ENCODE results near the gene CD300A. TPM values are rescaled to one million over a fixed set of nuclear protein-coding genes. Genes with fewer than 3 reads are reported as not detected.

Gene CD300A
- total RNA-seq, 1 donor from 2014 or later: not detected

GRCh38 chr17:74441537-74441936, 24.9 kb upstream of the CD300A start:
- Mint-ChIP-seq H3K27me3 (ENCODE audit: unreplicated experiment) (no peaks in the 10 kb centered on the region), H3K4me3 (ENCODE audit: unreplicated experiment) (no peak overlapping the region), H3K27ac (ENCODE audit: unreplicated experiment) (no peak overlapping the region), H3K9me3 (ENCODE audit: unreplicated experiment) (no peaks in the 10 kb centered on the region), H3K36me3 (ENCODE audit: unreplicated experiment) (peaks cover 20% of the 10 kb centered on the region), H3K4me1 (ENCODE audit: unreplicated experiment) (peaks cover 28% of the 10 kb centered on the region)
- TF ChIP-seq CTCF (IDR thresholded peaks at IDR 0.05): no peak
- DNase-seq (ENCODE audit: extremely low spot score, unreplicated experiment): no peak

- no peak for TF ChIP-seq CTCF (IDR thresholded peaks at IDR 0.05)
- Mint-ChIP-seq H3K27ac (ENCODE audit: unreplicated experiment) (no peak overlapping the region), H3K36me3 (ENCODE audit: unreplicated experiment) (peaks cover 21% of the 10 kb centered on the region), H3K9me3 (ENCODE audit: unreplicated experiment) (no peaks in the 10 kb centered on the region), H3K4me1 (ENCODE audit: unreplicated experiment) (peaks cover 34% of the 10 kb centered on the region), H3K27me3 (ENCODE audit: unreplicated experiment) (no peaks in the 10 kb centered on the region), H3K4me3 (ENCODE audit: unreplicated experiment) (no peak overlapping the region)
- no peak for DNase-seq (ENCODE audit: extremely low spot score, unreplicated experiment)
These were observed 24.2 kb upstream of the CD300A start for GRCh38 chr17:74442291-74442669.

- Mint-ChIP-seq H3K27ac (ENCODE audit: unreplicated experiment) (peak overlapping the region; percentile 73), H3K4me3 (ENCODE audit: unreplicated experiment) (no peak overlapping the region), H3K4me1 (ENCODE audit: unreplicated experiment) (peaks cover 40% of the 10 kb centered on the region), H3K27me3 (ENCODE audit: unreplicated experiment) (no peaks in the 10 kb centered on the region), H3K36me3 (ENCODE audit: unreplicated experiment) (peaks cover 23% of the 10 kb centered on the region), H3K9me3 (ENCODE audit: unreplicated experiment) (no peaks in the 10 kb centered on the region)
- no peak for DNase-seq (ENCODE audit: extremely low spot score, unreplicated experiment)
- no peak for TF ChIP-seq CTCF (IDR thresholded peaks at IDR 0.05)
These were observed 23.5 kb upstream of the CD300A start for GRCh38 chr17:74442670-74443515.

- Mint-ChIP-seq H3K36me3 (ENCODE audit: unreplicated experiment) (peaks cover 19% of the 10 kb centered on the region), H3K4me1 (ENCODE audit: unreplicated experiment) (peaks cover 46% of the 10 kb centered on the region), H3K27ac (ENCODE audit: unreplicated experiment) (peak overlapping the region; percentile 73), H3K27me3 (ENCODE audit: unreplicated experiment) (no peaks in the 10 kb centered on the region), H3K4me3 (ENCODE audit: unreplicated experiment) (no peak overlapping the region), H3K9me3 (ENCODE audit: unreplicated experiment) (no peaks in the 10 kb centered on the region)
- DNase-seq (ENCODE audit: extremely low spot score, unreplicated experiment): no peak
- TF ChIP-seq CTCF (IDR thresholded peaks at IDR 0.05): no peak
These were observed 22.7 kb upstream of the CD300A start for GRCh38 chr17:74443516-74444296.

- no peak overlapping the region for H3K4me3 Mint-ChIP-seq (ENCODE audit: unreplicated experiment)
- DNase-seq (ENCODE audit: extremely low spot score, unreplicated experiment): no peak
- peak overlapping the region; percentile 73 for H3K27ac Mint-ChIP-seq (ENCODE audit: unreplicated experiment)
These were observed 22.0 kb upstream of the CD300A start for GRCh38 chr17:74444406-74444805.

More at GRCh38 chr17:74444406-74444805, 22.0 kb upstream of the CD300A start:
- H3K36me3 Mint-ChIP-seq (ENCODE audit: unreplicated experiment): peaks cover 16% of the 10 kb centered on the region
- no peak for TF ChIP-seq CTCF (IDR thresholded peaks at IDR 0.05)
- H3K9me3 Mint-ChIP-seq (ENCODE audit: unreplicated experiment): no peaks in the 10 kb centered on the region
- no peaks in the 10 kb centered on the region for H3K27me3 Mint-ChIP-seq (ENCODE audit: unreplicated experiment)
- peaks cover 53% of the 10 kb centered on the region for H3K4me1 Mint-ChIP-seq (ENCODE audit: unreplicated experiment)

Measured in osteocyte (in vitro differentiated cells).